GM18867 (cell line): Measurements from ENCODE around the gene DHRS2.

ENCODE experiments used
- ATAC-seq: cut with Tn5 transposase; IDR thresholded peaks from one replicate; pipeline ENCODE4 v1.9.1; 2021; ENCODE audit warnings: mild to moderate bottlenecking, moderate library complexity; ENCODE audit not compliant: unreplicated experiment

DHRS2 gene

DNA sequence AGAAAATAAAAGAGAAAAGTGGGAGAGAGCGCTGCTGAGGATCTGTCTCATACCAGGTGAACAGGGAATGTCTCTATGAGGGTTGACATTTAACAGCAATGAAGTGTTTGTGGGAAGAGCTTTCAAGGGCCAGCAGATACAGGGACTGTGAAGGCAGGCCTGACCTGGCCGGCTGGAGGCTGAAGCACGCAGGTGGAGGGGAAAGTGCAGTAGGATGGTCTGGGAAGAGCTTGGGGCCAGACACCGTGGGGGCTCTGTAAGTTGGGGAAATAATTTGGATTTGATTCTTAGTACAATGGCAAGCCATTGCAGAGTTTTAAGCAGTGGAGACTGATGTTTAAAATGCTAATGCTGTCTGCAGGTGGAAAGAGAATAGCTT, 23.8 kb upstream of the DHRS2 start:
- ATAC-seq = no peak

- no peak for ATAC-seq
Observed at GRCh38 chr14:23612802-23613201, 23.4 kb upstream of the DHRS2 start.

DNA sequence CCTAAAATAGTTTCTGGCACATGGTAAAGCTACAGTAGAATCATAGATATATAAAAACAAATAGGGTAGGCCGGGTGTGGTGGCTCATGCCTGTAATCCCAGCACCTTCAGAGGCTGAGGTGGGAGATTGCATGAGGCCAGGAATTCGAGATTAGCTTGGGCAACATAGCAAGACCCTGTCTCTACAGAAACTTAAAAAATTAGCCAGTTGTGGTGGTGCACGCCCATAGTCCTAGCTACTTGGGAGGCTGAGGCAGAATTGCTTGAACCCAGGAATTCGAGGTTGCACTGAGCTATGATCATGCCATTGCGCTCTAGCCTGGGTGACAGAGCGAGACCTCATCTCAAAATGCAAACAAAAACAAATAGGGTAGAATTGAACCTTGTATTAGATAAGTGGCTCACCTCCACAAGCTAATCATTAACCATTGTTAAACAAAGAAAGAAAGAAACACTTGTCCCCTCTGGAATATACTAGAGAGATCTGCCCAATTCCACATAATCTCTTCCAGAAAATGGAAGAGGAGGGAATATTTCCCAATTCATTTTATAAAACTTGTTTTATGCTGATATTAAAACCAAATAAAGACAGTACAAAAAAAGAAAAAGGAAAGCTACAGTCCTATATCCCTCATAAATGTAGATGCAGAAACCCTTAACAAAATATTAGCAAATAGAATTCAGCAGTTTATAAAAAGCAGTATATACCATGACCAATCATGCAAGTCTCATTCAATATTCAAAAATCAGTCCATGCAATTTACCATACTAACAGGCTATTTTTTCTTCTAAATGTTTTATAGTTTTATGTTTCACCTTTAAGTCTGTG, 22.7 kb upstream of the DHRS2 start:
- no peak for ATAC-seq

DNA sequence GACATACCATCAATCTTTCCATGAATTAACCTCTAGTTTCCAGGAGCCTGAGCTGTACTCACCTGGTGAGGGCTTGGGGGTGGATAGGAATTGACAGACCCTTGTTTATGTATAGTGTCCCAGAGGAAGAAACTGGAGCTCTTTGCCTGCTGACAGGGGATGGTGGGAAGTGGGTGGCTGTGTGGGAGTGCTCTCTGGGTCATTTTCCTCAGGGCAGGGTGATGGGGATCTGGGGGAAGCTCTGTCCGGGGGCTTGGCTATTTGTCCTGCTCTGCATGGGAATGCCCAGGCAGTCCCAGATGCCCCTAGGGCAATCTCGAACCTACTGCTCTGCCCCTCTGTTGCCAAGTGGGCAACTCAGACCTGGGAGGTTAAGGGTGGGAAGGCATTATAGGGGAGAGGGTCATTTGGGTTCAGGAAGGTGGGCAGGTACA, 21.8 kb upstream of the DHRS2 start:
- no peak for ATAC-seq

GRCh38 chr14:23615856-23616255, 20.3 kb upstream of the DHRS2 start:
- no peak for ATAC-seq

DNA sequence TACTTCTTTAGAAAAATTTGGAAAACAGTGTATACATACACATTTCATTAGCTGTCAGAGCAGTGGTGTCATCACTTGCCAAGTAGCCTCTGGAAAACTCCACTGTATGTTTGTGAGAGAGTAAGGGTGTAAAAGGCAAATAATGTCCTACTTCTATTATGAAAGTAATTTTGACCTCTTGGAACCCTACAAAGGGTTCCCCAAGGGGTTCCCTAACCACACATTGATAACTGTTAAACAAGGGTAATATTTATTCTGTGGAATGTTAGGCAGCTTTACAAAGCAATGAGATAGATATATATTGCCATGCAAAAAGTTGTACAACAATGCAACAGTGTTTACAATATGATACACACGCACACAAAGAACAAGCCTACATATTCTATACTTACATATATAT, 18.6 kb upstream of the DHRS2 start:
- ATAC-seq = no peak

- no peak for ATAC-seq
Observed at GRCh38 chr14:23618415-23618988, 17.7 kb upstream of the DHRS2 start.

DNA sequence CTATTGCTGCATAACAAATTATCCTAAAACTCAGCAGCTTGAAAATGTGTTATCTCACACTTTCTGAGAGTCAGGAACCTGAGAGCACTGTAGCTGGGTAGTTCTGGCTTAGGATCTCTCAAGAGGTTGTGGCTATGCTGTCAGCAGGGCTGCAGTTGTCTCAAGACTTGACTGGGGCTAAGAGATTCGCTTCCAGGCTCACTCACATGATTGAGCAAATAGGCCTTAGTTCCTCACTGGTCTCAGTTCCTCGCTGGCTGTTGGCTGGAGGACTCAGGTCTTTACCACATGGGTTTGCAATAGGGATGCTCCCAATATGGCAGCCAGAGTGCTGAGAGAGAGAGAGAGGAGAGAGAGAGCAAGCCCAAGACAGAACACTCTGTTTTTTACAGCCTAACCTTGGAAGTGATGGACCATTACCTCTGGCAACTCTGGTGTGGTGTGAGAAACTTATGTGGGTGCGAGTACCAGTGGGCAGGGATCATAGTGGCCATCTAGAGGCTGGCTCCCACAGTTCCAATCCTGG, 15.9 kb upstream of the DHRS2 start:
- no peak for ATAC-seq

- ATAC-seq = no peak
Observed at GRCh38 chr14:23621204-23621931, 14.8 kb upstream of the DHRS2 start.

DNA sequence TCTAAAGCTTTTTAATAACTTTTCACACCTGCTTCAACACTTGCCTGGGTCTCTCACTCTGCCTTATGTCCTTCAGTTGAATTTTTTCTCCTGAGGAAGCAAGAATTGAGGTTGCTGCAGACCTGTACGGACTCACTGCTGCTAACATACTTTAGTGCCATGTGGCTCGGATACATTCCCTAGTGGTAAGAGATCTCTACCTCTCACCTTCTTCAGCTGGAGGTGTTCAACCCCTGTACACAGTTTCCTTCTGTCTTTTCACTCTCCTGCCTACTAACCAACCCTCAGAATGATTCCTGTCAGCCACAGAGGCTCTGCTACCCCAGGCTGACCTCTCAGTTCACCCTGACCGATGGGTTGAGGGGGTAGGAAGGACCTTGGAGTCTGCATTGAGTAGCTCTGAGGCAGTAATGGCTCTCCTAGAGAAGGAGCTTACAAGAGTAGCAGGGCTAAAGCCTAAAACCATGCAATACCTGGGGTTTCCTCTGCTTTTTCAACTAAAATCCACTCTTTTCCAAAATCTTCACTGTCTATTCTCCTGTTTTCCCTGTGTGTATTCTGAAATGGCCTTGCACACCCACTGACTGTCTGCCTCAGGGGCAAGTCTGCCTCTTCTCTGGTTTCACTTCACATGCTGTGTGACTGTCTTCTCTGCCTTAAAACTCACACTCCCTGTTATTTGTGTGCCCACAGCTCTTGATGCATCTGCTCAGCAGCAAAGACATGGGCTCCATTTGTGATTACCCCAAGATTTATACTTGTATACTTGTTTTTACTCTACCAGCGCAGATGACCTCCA, 14.0 kb upstream of the DHRS2 start:
- ATAC-seq = no peak

DNA sequence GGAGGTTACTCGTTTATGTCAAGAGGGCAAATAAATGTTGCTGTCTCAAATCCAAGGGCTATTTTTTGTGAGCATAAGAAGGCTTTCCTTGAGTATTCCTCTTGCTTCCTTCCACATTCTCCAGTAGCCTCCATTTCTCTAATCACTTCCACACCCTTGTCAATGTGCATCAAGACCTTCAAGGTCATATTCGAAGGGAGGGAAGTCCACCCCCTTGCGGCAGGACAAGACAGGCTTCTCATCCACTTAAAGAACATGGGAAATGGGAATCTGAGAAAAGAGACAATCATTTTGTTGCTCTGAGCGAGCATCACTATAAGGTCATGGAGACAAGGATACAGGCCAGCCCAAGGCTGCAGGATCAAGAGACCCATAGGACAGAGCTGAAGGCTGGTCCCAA, 13.2 kb upstream of the DHRS2 start:
- no peak for ATAC-seq

- no peak for ATAC-seq
Observed at GRCh38 chr14:23623962-23624361, 12.2 kb upstream of the DHRS2 start.

DNA sequence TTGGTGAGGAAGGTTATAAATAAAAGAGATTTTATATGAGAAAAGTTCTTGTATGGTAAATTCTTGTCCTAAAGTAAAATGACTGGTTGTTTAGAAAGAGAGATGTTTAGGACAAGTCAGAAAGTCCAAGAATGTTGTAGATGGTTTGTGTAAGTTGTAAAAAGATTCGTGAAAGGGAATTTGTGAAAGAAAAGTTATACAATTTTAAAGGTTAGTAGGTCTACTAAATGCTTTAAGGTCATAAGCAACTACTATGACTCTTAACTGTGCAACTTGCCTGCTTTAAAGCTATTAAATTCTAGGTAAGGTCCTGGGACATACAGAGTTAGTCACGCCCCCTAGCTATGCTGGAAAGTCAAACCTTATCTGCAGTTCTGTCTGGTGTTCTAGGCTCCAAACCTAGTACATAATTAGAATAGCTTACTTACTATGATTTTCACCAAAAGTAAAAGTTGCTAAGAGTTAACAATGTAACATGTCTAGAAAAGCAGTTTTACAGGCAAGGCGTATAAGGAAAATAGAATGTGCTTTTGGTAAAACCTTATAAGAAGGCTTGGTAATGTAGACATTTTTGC, 11.2 kb upstream of the DHRS2 start:
- no peak for ATAC-seq

DNA sequence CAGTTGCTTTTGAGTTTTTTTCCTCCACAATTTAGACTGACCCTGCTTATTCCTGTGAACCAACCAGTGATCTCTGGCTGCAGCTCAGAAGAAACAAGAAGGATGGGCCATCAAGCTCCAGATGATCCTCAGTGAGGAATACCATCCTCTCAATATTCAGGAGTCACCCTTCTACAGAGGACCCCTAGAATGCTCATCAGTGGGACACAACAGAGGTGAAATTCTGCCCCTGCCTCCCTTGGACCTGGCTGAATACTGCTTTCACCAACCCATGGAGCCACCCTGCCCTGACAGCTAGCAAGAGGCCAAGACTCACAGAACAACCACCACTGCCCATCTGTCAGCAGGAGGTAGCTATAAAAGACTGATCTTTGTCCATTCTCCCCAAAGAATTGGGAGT, 9.2 kb upstream of the DHRS2 start:
- no peak for ATAC-seq

DNA sequence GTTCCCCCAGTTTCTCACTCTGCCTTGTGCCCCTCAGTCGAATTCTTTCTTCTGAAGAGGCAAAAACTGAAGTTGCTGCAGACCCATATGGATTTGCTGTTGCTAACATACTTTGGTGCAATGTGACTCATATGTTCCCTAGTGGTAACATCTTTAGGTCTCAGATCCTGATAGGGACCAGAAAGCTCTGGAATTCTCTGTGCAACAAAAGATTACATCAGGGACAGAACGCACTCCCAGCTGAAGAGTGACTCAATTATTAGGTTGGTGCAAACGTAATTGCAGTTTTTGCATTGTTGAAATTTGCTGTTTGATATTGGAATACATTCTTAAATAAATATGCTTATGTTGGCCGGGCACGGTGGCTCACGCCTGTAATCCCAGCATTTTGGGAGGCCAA, 8.2 kb upstream of the DHRS2 start:
- no peak for ATAC-seq

- ATAC-seq = no peak
Observed at GRCh38 chr14:23629204-23629603, 7.0 kb upstream of the DHRS2 start.

- ATAC-seq = no peak
Observed at GRCh38 chr14:23629832-23630396, 6.2 kb upstream of the DHRS2 start.

- ATAC-seq = no peak
Observed at GRCh38 chr14:23630687-23631086, 5.5 kb upstream of the DHRS2 start.

DNA sequence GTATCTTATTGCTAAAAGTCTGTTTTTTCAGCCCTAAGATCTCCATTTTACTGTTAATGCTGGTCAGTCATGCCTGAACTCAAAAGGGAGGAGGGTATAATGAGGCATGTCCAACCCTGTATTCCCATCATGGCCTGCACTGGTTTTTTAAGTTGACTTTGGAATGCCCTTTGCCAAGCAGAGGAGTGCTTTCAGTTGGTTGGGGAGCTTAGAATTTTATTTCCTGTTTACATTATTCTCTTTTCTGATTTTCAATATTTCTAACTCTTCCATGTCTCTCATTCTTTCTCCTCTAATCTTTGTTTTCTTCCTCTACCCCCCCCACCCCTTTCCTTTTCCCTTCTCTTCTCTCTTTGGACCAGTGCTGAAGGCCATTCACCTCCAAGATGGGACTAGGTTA, 4.9 kb upstream of the DHRS2 start:
- no peak for ATAC-seq

GRCh38 chr14:23631702-23632460, 4.3 kb upstream of the DHRS2 start:
- peak; percentile 72 for ATAC-seq
